Loucy (cell line): ENCODE data around the gene ARF4.

Source experiments
- H2AFZ ChIP-seq: fragments of 200-600 bp; sonication (generic); 2 replicates; pipeline ENCODE4 v1.6.0; 2016; ENCODE audit warnings: antibody characterized with exemption, mild to moderate bottlenecking, low read length, moderate library complexity
- H3F3A ChIP-seq: fragments of 200-600 bp; 2 replicates; pipeline ENCODE4 v1.6.0; 2016; ENCODE audit warnings: antibody characterized with exemption, low read depth, mild to moderate bottlenecking
- H3K27me3 ChIP-seq: fragments of 200-600 bp; sonication (generic); 2 replicates; pipeline ENCODE4 v1.6.1; 2014; ENCODE audit warnings: low read length, mild to moderate bottlenecking; ENCODE audit not compliant: insufficient read depth, poor library complexity, severe bottlenecking
- H3K36me3 ChIP-seq: fragments of 200-600 bp; sonication (generic); 2 replicates; pipeline ENCODE4 v1.6.1; 2016; ENCODE audit warnings: low read length; ENCODE audit not compliant: insufficient read depth
- H3K4me1 ChIP-seq: fragments of 200-600 bp; sonication (generic); 2 replicates; pipeline ENCODE4 v1.5.1; 2014; ENCODE audit warnings: low read length, mild to moderate bottlenecking; ENCODE audit not compliant: insufficient read depth, poor library complexity, severe bottlenecking
- H3K4me2 ChIP-seq: fragments of 200-600 bp; sonication (generic); 2 replicates; pipeline ENCODE4 v1.6.0; 2014; ENCODE audit warnings: antibody characterized with exemption, low read length, low read depth, mild to moderate bottlenecking; ENCODE audit not compliant: poor library complexity, severe bottlenecking
- H3K4me3 ChIP-seq: fragments of 200-600 bp; sonication (generic); 2 replicates; pipeline ENCODE4 v1.5.1; 2014; ENCODE audit warnings: low read length, mild to moderate bottlenecking, mixed read lengths; ENCODE audit not compliant: poor library complexity, severe bottlenecking
- H3K79me2 ChIP-seq: fragments of 200-600 bp; sonication (generic); 2 replicates; pipeline ENCODE4 v1.6.1; 2014; ENCODE audit warnings: low read length; ENCODE audit not compliant: insufficient read depth
- H3K9ac ChIP-seq: fragments of 200-600 bp; sonication (generic); 2 replicates; pipeline ENCODE4 v1.6.0; 2014; ENCODE audit warnings: mild to moderate bottlenecking, low read depth, low read length, moderate library complexity; ENCODE audit not compliant: poor library complexity, severe bottlenecking
- H3K9me2 ChIP-seq: fragments of 200-600 bp; sonication (generic); replicated peaks from 2 replicates; pipeline ENCODE4 v1.6.1; 2016; ENCODE audit warnings: low read depth, low read length, mixed read lengths
- H3K9me3 ChIP-seq: fragments of 200-600 bp; sonication (generic); 2 replicates; pipeline ENCODE4 v1.6.1; 2014; ENCODE audit warnings: mild to moderate bottlenecking, antibody characterized with exemption, low read length, low read depth; ENCODE audit not compliant: insufficient read depth
- H4K20me1 ChIP-seq: fragments of 200-600 bp; sonication (generic); 2 replicates; pipeline ENCODE4 v1.6.0; 2014; ENCODE audit warnings: antibody characterized with exemption, low read length, mild to moderate bottlenecking; ENCODE audit not compliant: insufficient read depth, poor library complexity, severe bottlenecking
- EZH2phosphoT487 ChIP-seq: fragments of 200-600 bp; IDR thresholded peaks from 2 replicates; pipeline ENCODE4 v1.6.1; 2018; ENCODE audit warnings: antibody characterized with exemption, mild to moderate bottlenecking, moderate library complexity, borderline replicate concordance
- TF ChIP-seq, protein P1 (sequence below): fragments of 200-600 bp; sonication (generic); conservative IDR thresholded peaks from 2 replicates; pipeline ENCODE4 v1.5.1; 2014; ENCODE audit warnings: mild to moderate bottlenecking, antibody characterized with exemption, low read length

The ARF4 gene

DNA sequence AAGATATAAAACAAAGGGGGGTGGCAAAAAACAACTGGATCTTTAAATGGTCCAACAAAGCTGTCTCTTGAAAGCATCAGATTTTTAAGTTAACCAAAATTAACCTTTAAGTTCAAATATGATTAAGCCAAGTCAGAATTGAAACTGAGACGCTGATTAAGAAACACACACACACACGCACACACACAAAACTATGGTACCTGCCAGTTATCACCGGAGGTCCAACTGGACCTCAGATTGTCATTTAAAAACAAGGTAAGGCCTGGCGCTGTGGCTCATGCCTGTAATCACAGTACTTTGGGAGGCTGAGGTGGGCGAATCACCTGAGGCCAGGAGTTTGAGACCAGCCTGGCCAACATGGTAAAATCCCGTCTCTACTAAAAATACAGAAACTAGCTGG, 10.4 kb downstream of the ARF4 start:
- peaks cover 20% of the 10 kb centered on the region for H3K36me3 ChIP-seq
- no peaks in the 10 kb centered on the region for H3F3A ChIP-seq
- no peaks in the 10 kb centered on the region for H3K9me3 ChIP-seq
- peaks cover 52% of the 10 kb centered on the region for H4K20me1 ChIP-seq
- no peak for TF ChIP-seq EZH2phosphoT487
- TF ChIP-seq, protein P1, sequence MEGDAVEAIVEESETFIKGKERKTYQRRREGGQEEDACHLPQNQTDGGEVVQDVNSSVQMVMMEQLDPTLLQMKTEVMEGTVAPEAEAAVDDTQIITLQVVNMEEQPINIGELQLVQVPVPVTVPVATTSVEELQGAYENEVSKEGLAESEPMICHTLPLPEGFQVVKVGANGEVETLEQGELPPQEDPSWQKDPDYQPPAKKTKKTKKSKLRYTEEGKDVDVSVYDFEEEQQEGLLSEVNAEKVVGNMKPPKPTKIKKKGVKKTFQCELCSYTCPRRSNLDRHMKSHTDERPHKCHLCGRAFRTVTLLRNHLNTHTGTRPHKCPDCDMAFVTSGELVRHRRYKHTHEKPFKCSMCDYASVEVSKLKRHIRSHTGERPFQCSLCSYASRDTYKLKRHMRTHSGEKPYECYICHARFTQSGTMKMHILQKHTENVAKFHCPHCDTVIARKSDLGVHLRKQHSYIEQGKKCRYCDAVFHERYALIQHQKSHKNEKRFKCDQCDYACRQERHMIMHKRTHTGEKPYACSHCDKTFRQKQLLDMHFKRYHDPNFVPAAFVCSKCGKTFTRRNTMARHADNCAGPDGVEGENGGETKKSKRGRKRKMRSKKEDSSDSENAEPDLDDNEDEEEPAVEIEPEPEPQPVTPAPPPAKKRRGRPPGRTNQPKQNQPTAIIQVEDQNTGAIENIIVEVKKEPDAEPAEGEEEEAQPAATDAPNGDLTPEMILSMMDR, result no peak
- H2AFZ ChIP-seq, result no peak overlapping the region
- peaks cover 3% of the 10 kb centered on the region for H3K4me1 ChIP-seq
- no peak overlapping the region for H3K4me2 ChIP-seq
- H3K79me2 ChIP-seq, result peaks cover 92% of the 10 kb centered on the region
- no peak overlapping the region for H3K4me3 ChIP-seq
- no peaks in the 10 kb centered on the region for H3K9me2 ChIP-seq
- no peaks in the 10 kb centered on the region for H3K27me3 ChIP-seq
- H3K9ac ChIP-seq, result no peak overlapping the region

DNA sequence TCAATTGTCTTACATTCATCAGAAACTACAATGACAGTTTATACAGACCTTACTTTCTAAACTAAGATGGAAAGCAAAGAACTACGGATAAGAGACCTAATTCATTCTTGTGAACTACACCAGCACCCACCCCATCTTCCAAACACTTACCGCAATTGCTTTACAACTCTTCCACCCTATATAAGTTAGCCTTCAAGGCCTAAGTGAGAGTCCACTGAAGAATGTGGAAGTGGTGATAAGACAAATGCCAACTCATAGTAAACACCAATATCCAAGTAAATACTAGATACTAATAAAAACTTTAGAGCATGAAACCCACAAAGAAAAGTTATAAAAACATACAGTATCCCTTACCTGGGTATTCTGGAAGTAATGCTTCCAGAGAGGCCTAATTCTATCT, 13.6 kb downstream of the ARF4 start:
- no peak for TF ChIP-seq EZH2phosphoT487
- TF ChIP-seq, protein P1, result no peak
- H2AFZ ChIP-seq, result no peak overlapping the region
- H3K4me3 ChIP-seq, result no peak overlapping the region
- H3K9ac ChIP-seq, result no peak overlapping the region
- H3K27me3 ChIP-seq, result no peaks in the 10 kb centered on the region
- no peaks in the 10 kb centered on the region for H3F3A ChIP-seq
- H3K36me3 ChIP-seq, result peaks cover 45% of the 10 kb centered on the region
- H4K20me1 ChIP-seq, result peaks cover 36% of the 10 kb centered on the region
- H3K4me1 ChIP-seq, result no peaks in the 10 kb centered on the region
- no peak overlapping the region for H3K4me2 ChIP-seq
- peaks cover 95% of the 10 kb centered on the region for H3K79me2 ChIP-seq
- H3K9me2 ChIP-seq, result no peaks in the 10 kb centered on the region
- no peaks in the 10 kb centered on the region for H3K9me3 ChIP-seq

DNA sequence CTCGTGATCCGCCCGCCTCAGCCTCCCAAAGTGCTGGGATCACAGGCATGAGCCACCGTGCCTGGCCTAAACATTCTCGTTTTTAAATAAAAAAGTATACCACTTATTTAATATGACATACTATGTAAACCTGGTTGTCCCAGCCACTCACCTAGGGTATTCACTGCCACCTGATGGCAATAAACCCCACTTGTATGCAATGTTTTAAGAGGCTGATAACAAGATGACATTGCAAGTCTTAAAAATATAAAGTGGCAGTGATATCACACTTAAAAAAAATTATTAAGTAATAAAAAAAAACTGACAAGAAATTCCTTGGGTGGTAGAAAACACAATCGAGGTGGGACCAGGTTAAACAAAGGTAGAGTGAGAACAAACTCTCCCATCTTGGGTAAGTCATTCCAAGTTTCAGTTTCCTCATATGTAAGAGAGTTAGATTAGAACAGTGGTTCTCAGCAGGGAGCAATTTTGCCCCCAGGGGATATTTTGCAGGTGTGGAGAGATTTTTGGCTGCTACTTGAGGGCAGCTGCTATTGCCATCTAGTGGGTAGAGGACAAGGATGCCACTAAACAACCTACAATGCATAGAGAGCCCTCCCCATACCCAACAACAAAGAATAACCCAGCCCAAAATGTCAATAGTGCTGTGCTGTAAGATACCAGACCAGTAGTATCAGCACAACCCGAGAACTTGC, 14.5 kb downstream of the ARF4 start:
- Histone ChIP-seq H3K4me3 (no peak overlapping the region), H3K36me3 (peaks cover 49% of the 10 kb centered on the region), H3K79me2 (peaks cover 95% of the 10 kb centered on the region), H4K20me1 (peaks cover 30% of the 10 kb centered on the region), H2AFZ (no peak overlapping the region), H3K9me3 (no peaks in the 10 kb centered on the region), H3K9me2 (no peaks in the 10 kb centered on the region), H3F3A (no peaks in the 10 kb centered on the region; the same call in 1 of the 2 replicates), H3K27me3 (no peaks in the 10 kb centered on the region), H3K9ac (no peak overlapping the region), H3K4me1 (peaks cover 6% of the 10 kb centered on the region), H3K4me2 (no peak overlapping the region)
- no peak for TF ChIP-seq EZH2phosphoT487
- TF ChIP-seq, protein P1, result peak; percentile 60
